SK-MEL-5 (cell line): ENCODE measurements around the gene EXOC1. TPM values are rescaled to one million over a fixed set of nuclear protein-coding genes. Genes with fewer than 3 reads are reported as not detected.
"Not testable (repeated sequence)": the region's sequence is repeated elsewhere in the genome, so short reads cannot be mapped to it uniquely, and the experiment has no call there.

Experiments used
- DNase-seq: peaks from one replicate; pipeline ENCODE4 v3.0.0-alpha.2; 2016; ENCODE audit warnings: low read depth, low spot score
- in situ Hi-C: cut with HindIII; loops from 2 replicates; pipeline ENCODE4 v1.10.0; 2016; ENCODE audit warnings: low sequenced_read_pairs, high pct_unique_total_duplicates, low pct_unique_long_range_greater_than_20kb
- total RNA-seq: library from RNA; depleted of rRNA; stranded (reverse); fragments of >200 nt; shearing (Covaris generic); gene quantifications from 2 replicates; pipeline ENCODE4 v1.2.3, GENCODE V29; 2014

Gene EXOC1
- total RNA-seq, 1 experiment from 2014 or later: 43.5 TPM

DNA sequence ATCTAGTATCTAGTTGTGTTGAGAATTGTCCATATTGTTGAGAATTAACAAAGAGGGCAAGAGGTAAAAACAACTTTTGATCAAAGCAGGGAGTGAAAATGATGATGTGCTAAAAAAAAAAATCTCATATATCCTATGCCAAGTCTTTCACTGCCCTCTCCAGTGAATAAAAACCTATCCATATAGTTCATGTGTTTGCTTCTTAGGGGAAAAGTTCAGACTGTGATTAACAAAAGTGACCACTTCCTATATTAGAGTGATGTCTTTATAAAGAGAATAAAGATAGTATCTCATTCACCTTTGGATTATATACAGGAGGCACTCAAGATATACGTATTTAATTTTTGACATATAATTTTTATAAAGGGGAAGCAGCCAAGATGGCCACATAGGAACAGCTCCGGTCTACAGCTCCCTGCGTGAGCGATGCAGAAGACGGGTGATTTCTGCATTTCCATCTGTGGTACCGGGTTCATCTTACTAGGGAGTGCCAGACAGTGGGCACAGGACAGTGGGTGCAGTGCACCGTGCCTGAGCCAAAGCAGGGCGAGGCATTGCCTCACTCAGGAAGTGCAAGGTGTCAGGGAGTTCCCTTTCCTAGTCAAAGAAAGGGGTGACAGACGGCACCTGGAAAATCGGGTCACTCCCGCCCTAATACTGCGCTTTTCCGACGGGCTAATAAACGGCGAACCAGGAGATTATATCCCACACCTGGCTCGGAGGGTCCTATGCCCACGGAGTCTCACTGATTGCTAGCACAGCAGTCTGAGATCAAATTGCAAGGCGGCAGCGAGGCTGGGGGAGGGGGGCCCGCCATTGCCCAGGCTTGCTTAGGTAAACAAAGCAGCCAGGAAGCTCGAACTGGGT is 11.8 kb upstream of the EXOC1 start:
- in situ Hi-C loops, DNase-seq: not testable (repeated sequence)

DNA sequence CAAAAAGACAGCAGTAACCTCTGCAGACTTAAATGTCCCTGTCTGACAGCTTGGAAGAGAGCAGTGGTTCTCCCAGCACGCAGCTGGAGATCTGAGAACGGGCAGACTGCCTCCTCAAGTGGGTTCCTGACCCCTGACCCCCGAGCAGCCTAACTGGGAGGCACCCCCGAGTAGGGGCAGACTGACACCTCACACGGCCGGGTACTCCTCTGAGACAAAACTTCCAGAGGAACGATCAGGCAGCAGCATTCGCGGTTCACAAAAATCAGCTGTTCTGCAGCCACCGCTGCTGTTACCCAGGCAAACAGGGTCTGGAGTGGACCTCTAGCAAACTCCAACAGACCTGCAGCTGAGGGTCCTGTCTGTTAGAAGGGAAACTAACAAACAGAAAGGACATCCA is 11.1 kb upstream of the EXOC1 start:
- in situ Hi-C loops, DNase-seq: not testable (repeated sequence)

- no peak for DNase-seq
- in situ Hi-C loops: no loop called here
These were observed 3.7 kb upstream of the EXOC1 start for GRCh38 chr4:55849724-55850123.

DNA sequence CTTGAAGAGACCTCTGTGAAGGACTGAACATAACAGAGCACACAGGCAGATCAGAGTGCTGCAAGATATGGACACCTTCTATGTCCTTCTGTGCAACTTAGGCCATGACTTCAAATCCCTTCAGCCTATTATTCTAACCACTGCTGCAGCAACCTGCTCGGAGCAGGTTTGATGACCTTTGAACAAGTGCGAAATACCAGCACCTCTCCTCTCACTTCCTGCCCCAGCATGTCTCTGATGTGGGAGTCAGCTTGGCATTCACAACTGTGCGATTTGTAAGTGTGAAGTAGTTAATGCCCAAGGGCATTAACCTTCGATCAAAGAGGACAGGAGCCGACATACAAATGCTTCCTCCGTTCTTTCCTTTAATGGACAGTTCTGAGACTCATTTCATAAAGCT is 1.6 kb upstream of the EXOC1 start:
- in situ Hi-C loops: no loop called here
- no peak for DNase-seq

- in situ Hi-C loops: no loop called here
- DNase-seq: no peak
These were observed 681 bp downstream of the EXOC1 start for GRCh38 chr4:55854129-55854528.

GRCh38 chr4:55857586-55857985 is 4.1 kb downstream of the EXOC1 start:
- in situ Hi-C loops: no loop called here
- no peak for DNase-seq

- in situ Hi-C loops: no loop called here
- no peak for DNase-seq
These were observed 6.3 kb downstream of the EXOC1 start for GRCh38 chr4:55859711-55860110.

GRCh38 chr4:55864577-55865223 is 11.3 kb downstream of the EXOC1 start:
- in situ Hi-C loops: no loop called here

GRCh38 chr4:55865228-55865806 is 11.9 kb downstream of the EXOC1 start:
- DNase-seq: no peak
- in situ Hi-C loops: no loop called here

More at GRCh38 chr4:55864577-55865223, 11.3 kb downstream of the EXOC1 start:
- DNase-seq: no peak

DNA sequence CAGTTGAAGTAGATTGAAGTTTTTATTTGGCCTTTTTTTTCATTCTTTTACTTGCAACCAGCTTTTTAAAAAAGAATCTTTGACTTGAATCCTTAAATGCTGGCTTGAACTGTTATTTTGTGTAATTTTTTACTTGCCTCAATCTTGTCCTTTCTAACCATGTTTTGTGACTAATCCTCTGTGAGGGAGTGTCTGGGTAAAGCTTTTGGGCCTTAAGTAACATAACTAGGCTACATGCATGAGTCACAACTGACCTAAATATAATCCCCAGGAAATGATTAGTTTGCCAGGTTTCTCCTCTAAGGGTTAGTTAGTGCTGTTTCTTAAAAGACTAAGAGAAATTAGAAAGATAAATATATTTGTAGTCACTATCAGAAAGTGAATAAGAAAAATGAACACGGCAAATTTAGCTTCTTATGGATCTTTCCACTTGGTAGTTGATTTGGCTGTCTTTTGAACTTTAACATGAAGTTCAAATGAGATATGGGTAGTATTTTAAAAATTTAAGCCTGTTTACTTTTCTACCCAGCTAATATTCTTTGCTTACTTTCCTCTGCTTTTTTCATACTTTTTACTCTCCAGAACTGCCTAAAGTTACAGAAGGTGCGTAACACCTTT is 13.0 kb downstream of the EXOC1 start:
- DNase-seq: peak; percentile 25
- in situ Hi-C loops: no loop called here

DNA sequence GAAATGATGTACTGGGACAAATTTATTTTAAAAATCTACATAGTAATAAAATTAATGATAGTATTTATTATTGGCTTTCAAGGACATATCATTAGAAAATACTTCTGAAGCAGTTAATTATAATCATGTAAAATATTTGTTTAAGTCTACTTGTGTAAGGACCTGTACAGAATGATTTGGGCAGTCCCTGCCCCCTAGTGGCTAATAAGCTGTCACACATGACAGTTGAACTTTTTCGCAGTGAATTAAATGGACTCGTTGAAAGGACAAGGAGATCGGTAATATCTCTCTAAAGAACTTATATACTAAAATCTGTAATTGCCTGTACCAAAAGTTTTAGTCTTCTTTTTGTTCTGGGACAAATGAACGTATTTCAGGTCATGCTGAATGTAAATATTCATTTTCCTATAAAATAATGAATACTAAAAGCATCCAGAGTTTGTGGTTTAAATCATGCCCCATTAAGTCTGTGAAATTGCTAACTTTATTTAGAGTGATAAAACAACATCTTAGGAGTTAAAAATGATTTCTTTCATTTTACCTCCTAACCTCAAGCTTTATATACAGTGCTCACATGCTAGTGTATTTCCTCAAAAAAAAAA is 13.6 kb downstream of the EXOC1 start:
- DNase-seq: peak; percentile 68
- in situ Hi-C loops: no loop called here

- in situ Hi-C loops: no loop called here
- DNase-seq: no peak
These were observed 15.2 kb downstream of the EXOC1 start for GRCh38 chr4:55868581-55869090.

DNA sequence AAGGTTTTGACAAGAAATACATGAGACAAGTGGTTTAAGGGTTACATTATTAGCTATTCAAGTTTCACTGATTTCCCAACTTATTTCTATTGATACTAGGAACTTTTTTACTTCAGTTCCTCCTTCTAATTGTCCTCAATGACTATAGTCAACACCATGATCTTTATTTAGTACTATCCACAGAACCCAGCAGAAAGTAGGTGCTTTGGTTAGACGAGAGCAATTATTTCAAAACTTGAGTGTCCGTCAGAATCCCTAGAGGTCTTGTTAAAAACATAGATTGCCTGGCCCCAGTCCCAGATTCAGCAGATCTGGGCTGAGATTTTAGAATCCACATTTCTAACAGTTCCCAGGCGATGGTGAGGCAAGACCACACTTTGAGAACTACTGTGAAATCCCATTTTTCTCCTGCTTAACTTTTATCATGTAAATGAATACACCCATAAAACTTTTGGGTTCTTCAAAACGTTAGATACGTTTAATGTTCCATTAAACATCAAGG is 17.9 kb downstream of the EXOC1 start:
- in situ Hi-C loops: no loop called here
- no peak for DNase-seq

DNA sequence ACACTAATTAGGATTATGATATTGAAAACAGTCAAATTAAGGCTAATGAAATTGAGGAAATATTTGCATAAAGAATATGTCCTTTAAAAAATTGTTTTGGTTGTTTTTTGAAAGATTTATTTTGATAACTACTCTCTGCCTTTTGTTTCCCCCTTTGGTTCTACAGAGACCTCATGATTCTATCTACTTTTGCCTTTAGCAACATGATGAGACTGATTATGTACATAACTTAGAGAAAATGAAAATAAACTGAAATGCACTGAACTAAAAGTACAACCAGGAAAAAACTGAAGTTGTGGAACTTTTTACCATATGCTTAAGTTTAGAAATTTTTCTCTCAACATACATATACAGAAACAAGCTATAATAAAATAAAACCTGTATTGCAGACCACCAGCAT is 21.4 kb downstream of the EXOC1 start:
- in situ Hi-C loops: no loop called here
- no peak for DNase-seq

DNA sequence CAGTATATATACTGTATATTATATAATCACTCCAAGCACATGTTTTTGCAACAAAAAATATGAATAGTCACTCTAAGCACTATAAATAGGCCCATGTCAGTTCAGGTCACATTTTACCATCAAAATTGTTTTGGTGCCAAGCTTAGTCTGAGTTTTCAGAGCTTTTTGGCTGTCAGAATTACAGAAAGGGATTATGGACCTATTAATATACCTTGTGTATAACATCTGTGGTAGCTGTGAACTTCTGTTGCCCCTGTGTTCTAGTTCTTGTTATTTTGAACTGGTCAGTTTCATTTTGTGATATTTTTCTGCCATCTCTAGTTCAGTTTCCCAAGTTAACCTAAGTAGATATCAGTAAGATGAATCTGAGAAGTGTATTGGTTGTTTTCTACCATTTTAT is 22.9 kb downstream of the EXOC1 start:
- in situ Hi-C loops: no loop called here

GRCh38 chr4:55879224-55879623 is 25.8 kb downstream of the EXOC1 start:
- no peak for DNase-seq
- in situ Hi-C loops: no loop called here

More for the DNA sequence above, 22.9 kb downstream of the EXOC1 start:
- no peak for DNase-seq

- in situ Hi-C loops: no loop called here
- no peak for DNase-seq
These were observed 27.3 kb downstream of the EXOC1 start for GRCh38 chr4:55880652-55881280.
